DMS153 treated with DMSO at 0.1 percent for 48 hours (cell line): ENCODE results near the gene LYZL4.

Experiments used
- DNase-seq: peaks from one replicate; lab custom pipeline; 2025; ENCODE audit not compliant: unreplicated experiment; lab: John Stamatoyannopoulos, UW

The LYZL4 gene, protein sequence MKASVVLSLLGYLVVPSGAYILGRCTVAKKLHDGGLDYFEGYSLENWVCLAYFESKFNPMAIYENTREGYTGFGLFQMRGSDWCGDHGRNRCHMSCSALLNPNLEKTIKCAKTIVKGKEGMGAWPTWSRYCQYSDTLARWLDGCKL

DNA sequence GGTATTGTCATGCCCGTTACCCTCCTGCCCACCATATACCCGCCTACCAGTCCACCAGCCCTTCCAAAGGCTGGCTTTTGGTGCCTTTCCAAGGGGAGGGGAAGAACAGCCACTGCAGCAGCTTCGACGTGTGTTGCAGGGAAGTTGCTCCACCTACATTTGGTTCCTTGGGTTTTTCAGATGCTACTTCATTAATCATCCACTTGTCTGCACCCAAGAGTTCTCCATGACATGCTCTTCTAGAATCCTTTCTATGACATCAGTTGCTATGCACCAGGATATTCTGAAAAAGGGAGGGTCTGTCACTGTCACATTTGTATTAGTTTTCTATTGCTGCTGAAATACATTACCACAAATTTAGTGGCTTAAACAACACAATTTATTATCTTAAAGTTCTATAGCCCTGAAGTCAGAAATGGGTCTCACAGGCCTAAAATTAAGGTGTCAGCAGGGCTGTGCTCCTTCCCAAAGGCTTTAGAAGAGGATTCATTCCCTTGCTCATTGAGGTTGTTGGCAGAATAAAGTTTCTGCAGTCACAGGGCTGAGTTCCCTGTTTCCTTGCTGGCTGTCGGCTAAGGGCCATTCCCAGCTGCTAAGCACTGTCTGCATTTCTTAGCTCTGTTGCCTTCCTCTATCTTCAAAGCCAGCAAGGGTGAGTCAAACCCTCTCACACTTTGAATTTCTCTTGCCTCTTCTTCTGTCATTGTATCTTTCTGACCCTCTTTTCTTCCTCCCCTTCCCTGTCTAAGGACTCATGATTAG is at the start of gene LYZL4:
LYZL4 (minus strand) TSS at position 241 of the 762 bp plus-strand sequence. CDS start 3,359 bp downstream, outside the sequence.
- DNase-seq = no peak

DNA sequence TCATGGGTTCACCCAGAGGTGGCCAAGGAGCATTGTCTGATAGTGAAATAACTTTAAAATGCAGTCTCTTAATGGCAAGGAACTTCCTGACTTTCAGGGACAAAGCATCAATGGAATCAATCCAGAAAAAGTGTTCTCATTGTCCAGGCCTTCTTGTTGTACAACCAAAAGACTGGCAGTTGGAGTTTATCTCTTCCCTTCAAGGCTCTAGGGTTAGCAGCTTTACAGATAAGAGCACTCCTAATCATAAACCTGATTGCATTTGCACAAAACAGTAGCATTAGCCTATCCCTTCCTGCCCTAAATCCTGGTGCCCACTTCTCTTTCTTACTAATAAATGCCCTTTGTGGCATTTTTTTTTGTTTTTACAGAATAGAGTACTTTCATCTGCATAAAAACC is 48.7 kb upstream of the LYZL4 start:
- no peak for DNase-seq

DNA sequence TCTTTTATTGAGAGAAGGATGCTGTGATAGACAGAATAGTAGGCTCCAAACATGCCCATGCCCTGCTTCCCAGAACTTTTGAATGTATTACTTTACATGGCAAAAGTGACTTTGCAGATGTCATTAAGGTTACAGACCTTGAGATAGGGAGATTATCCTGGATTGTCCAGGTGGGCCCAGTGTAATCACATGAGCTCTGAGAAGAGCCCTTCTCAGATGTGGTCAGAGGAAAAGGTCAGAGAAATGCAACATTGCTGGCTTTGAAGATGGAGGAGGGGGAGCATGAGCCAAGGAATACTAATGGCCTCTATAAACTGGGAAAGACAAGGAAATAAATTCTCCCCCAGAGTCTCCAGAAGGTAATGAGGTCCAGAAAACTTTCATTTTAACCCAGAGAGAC is 45.8 kb upstream of the LYZL4 start:
- no peak for DNase-seq

DNA sequence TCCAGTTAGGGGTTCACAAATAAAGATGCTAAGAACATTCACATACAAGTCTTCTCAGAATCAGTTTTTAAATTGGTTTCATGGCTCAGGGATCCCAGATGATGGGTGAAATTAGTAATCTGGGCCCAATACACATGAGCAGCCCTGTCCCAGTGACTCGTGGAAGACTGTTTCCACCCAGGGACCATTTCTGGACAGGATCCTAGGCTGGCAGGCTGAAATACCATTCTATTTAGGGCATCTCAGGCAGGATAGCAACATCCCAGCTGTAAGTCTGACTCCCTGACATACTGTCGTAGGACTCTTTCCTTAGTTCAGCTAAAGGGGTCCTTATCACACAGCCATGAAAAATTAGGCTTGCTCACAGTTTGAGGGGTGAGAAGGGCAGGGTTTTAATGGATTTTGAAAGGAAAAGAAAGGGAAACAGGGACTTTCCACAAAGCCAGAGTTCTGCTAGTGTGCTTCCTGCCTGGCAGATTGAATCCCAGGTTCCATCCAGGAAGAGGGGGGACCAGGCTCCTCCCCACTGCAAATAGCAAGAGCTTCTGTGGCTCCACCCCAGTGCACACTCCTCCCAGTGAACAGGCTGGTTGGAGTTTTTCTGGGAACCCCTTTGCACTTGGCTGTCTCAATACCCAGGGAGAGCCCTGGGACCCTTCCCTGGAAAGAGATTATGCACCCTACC is 41.3 kb upstream of the LYZL4 start:
- DNase-seq = no peak

DNA sequence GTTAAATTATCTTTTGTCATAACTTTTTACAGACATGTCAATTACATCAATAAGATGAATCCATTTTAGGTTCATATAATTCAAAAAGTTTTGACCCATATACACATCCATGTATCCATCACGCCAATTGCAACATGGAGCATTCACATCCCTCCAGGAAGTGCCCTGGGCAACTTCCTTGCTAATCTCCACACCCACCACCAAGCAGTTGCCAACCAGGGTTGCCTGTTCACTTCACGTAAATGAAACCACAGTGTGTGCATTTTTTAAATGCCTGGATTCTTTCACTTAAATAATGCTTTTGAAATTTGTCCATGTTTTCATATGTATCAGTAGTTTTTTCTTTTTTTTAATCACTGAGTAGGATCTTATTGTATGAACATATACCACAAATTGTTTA is 40.7 kb upstream of the LYZL4 start:
- no peak for DNase-seq

DNA sequence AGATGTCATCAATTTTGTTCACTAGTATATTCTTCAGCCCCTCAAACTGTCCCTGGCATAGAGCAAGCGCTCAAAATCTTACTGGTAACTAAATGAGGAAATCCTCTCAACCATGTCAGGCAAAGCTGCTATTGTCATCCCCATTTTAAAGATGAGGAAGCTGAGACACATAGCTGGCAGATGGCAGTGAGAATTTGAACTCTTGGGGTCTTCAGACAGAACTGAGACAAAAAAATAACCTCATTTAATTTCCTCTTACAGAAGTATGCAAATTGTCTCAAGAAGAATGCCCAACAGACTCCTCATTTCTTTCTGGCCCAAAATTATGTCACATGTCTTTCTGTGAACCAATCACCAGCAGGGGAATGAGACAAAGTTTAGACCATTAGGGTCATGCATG is 40.2 kb upstream of the LYZL4 start:
- DNase-seq = no peak

DNA sequence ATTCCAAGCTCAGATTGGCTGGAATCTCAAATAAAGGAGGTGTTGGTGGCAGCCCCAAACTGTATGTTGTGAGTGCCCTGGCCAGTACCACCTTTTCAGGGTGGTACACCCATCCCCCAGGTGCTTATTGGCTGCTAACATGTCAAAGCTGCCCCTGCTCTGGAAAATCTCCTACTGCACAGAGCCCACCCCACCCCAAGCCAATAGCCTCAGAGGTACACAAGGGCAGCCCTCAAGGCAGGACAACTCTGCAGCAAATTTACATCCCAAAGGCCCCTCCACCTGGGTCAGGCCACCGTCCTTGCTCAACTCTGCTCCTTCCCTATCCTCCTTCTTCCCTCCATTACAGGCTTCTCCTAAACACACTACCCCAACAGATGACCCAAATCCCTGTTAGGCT is 37.1 kb upstream of the LYZL4 start:
- DNase-seq = no peak

DNA sequence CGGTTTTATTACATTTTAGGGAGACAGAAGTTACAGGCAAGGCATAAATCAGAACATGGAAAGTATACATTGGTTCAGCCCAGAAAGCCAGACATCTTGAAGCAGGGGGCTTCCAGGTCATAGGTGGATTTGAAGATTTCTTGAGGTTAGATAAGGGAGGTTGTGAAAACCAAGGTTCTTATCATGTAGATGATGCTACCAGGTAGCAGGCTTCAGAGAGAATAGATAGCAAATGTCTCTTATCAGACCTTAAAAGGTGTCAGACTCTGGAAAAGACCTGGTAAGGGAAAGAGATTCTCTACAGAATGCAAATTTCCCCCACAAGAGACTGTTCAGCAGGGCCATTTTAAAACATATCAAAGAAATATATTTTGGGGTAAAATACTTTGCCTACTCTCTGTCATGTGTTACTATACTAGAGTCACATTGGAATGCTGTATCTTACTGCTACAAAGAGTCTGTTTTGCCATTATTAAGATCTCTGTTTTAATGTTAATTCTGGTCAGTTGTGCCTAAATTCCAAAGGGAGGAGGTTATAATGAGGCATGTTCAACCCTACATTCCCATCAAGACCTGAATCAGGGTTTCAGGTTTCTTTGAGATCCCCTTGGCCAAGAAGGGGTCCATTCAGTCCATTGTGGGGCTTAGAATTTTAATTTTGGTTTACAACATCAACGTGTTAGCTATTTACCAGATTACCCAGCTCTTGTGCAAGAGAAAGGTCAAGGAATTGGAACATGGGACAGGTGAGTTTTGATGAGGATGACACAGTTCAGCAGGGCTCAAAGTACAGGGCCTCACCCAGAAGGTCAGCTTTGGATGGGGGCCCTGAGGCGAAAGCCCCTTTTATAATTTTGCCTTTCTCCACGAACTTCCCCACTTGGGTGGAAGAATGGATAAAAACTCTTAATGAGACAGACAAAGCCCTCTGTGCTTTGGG is 36.0 kb upstream of the LYZL4 start:
- no peak for DNase-seq

DNA sequence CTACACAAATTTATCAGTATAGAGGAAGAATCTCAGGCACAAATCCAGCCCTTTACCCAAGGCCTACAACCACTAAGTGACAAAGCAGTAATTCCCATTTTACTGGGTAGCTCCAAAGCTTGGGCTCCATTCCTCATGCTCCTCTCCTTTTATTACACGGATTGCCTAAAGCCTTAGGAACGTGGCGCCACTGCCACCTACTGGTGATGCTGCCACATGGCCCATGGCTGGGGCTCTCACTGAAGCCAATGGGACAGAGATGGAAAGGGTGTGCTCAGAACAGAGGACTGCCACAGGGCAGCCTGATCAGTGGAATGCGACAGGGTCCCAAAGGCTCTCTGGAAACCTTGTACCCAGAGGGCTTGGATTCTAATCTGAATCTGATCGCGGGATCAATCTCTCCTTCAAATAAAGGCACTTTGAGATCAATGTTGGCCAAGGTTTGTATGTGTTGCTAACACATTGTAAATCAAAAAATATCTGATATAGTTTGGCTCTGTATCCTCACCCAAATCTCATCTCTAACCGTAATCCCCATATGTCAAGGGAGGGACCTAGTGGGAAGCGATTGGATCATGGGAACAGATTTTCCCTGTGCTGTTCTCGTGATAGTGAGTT is 33.5 kb upstream of the LYZL4 start:
- peak; percentile 24 for DNase-seq

DNA sequence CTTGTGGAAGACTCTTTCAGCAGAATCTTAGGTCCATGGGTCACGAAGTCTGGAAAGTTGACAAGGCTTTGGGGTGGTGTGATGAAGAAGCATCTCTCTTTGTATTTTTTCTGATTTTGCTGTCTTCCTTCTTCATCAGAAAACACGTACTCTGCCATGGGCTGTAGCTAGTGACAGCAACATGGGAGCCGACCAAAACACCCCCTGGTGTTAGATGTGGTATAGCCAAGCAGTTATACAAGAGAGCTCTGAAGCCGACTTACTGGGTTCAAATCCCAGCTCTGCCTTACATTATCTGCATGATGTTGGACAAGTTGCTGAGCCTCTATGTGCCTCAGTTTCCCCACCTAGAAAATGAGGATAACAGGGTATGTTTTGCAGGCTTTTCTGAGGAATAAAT is 32.9 kb upstream of the LYZL4 start:
- DNase-seq = no peak

DNA sequence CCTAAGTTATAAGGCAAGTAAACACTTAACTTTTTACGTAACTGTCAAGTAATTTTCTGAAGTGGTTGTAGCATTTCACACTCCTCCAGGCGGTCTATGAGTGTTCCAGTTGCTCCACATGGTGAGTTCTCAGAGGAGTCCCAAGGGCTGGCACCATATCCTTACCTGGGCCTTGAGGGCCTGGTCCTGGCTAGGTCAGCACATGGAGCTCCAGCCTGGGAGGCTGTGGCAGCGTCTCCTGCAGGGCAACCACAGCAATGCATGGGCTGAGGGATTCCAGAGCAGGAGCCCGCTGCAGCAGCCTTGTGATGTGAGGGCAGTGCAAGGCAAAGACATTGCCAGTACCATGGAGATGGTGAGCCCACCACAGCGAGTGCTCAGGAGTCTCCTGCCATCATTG is 32.2 kb upstream of the LYZL4 start:
- no peak for DNase-seq

DNA sequence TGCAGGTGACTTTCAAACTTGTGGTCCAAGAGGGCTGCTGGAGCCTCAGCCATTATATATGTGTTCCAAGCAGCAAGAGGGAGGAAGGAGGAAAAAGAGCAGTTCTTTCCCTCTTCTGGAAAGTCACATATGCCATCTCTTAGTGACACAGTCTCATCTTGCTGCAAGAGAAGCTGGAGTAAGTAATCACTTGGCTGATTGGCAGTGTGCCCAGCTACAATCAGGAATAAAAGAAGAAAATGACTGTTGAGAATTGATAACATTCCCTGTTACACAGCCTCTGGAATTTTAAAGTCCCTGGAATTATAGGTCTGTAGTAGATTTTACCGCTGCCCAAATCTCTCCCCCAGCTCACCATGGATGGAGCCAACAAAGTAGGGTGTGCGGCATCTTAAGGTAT is 31.4 kb upstream of the LYZL4 start:
- no peak for DNase-seq

DNA sequence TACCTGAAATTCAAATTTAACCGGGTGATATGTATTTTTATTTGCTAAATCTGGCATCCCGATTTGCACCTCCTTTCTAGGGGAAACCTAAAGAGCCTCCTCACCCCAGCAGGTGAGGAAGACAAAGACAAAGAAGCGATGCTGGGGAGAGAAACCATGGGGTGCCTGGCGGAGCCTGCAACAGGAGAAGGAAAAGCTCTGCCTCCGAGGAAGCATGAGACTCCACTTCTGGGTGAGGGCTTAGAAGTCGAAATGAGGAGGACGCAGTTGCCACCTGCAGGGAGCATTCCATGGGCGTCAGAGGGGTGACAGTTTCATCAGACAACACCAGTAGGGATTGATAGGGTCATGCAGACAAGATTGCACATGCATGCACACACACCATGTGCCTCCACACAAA is 30.5 kb upstream of the LYZL4 start:
- no peak for DNase-seq

DNA sequence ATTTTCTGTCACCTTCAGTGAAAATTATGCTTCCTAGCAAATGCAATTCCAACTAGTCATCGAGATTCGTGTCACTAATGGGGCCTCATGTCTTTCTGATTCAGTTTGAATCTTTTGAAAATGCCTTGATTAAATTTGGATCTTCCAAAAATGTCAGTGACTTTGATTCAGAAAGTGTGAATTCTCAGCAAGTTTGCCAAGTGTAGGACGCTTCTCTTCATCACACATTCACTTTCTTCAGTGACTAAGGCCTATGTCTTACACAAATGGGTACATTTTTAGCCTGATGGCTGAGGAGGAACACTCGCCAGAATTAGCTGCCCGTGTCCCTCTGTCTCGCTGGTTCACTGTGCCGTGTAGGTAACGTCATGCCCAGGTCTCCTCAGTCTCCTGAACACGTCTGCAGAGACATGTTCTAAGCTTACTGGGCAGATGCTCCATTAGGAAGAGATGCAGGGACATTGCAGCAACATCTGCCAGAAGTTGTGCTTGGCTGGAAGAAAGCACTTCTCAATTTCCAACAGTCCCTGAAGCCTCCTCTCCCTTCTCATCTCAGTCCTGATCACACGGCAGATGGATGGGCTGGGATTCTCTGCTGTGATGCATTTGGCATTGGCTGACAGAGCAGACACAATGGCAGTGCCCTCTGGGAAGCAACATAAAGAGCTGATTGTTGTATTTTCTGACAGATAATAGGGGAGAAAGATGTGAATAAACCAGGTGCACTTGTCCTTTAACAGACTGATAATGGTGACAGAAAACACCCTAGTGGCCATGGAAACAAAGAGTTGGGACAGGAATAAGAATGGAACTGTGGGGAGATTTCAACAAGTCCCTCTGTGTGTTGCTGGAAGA is 29.1 kb upstream of the LYZL4 start:
- DNase-seq = no peak

DNA sequence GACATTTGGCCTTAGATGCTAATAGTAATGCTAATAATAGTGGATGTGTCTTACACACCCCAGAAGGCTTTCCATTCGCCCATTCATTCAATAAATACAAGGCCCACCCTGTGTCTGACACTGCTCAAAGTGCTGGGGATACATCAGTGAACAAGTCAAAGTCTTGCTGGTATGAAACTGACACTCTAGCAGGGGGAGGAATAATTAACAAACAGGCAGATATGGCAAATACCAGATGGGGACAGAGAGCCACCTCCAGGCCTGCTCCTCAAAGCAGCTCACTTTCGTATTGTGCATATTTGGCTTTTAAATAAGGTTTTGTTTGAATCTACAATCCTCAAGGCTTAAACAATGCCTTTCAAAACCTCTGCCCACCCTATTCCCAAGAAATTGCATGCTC is 28.3 kb upstream of the LYZL4 start:
- no peak for DNase-seq

DNA sequence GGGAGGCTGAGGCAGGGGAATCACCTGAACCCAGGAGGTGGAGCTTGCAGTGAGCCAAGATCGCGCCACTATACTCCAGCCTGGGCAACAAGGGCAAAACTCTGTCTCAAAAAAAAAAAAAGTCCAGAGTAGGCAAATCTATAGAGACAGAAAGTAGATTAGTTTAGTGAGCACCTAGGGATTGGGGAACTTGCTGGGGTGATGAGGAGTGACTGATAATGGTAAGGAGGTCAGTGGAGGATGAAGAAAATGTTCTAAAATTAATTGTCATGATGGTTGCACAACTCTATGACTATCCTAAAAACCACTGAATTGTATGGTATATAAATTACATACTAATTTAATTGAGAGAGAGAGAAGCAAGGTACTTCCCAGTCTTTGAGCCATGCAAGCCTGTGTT is 27.8 kb upstream of the LYZL4 start:
- DNase-seq = no peak

DNA sequence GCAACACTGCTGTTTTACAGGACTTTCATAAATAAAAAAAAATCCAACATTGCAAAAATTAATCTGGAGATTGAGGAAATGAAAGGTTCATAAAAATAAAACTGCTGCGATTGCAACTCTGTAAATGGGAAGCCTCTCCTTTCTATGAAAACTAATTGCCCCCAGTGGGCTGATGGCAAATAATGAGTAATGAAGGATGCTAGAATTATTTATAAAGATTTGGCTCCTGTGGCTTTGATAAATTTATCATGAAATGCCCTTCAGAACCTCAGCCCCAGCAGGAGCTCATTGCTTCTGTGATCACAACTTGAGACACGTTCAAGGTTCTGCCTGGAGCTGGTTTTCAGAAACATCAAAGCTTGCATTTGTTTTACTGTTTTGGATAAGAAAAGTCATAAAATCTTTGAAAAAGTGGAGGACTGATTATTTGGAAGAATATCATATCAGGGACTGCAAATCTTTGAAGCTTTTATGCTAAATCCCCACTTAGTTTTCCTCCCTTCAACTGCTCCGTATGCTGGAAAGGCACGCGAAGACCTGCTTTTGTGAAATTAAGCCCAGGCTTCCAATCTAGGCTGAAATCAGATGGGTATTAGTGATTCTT is 24.5 kb upstream of the LYZL4 start:
- DNase-seq = no peak

DNA sequence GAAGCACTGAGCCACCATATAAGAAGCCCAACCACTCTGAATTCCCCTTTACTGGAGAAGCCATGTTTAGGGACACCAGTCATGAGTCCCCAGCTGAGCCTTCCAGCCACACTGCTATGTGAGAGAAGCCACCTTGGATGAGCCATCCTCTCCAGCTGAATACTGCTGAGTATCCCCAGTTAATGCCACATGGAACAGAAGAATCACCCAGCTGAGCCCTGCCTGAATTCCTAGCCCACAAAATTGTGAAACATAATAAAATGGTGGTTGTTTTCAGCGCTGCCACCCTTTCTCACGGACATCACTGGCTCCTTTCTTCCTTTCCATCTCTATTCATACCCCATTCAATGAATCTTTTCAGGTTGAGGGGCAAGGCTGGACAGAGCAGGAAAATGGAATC is 22.1 kb upstream of the LYZL4 start:
- no peak for DNase-seq

DNA sequence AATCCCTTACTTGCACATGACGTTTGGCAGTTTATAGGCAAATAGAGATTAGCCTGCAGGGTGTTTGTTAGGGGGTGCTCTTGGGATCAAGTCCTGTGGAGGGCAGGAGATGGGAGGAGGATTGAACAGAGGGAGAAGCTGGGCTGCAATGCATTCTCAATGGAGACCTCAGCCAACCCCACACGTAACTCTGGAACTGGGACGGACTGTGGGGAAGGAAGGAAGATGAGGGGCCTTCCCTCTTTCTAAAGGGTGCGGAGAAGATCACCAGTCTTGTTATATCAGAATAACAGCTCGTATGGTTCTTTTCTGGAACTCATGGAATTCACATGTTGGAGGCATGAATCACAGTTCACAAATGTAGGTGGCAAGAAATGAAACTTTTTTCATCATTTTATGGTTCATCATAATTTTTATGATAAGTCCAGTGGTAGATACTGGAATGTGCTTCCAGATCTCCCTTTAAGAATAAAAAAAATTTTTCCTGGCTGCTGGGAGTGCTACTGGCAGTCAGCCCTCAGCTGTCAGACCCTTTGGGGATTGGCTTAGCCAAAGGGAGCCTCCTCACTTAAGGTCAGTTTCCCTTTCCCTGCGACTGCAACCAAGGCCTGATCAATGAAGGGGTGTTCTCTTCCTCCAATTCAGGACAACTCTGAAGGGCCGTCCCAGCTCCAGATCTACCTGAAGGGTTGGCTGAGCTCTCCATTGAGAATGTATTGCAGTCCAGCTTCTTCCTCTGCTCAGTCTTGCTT is 20.5 kb upstream of the LYZL4 start:
- DNase-seq = no peak
